ENCODE results near the gene C11orf54. TPM values are rescaled to one million over a fixed set of nuclear protein-coding genes. Genes with fewer than 3 reads are reported as not detected.
"Not testable (repeated sequence)": the region's sequence is repeated elsewhere in the genome, so short reads cannot be mapped to it uniquely, and the experiment has no call there.

The C11orf54 gene
- total RNA-seq, 1 donor, result 17.7 TPM

DNA sequence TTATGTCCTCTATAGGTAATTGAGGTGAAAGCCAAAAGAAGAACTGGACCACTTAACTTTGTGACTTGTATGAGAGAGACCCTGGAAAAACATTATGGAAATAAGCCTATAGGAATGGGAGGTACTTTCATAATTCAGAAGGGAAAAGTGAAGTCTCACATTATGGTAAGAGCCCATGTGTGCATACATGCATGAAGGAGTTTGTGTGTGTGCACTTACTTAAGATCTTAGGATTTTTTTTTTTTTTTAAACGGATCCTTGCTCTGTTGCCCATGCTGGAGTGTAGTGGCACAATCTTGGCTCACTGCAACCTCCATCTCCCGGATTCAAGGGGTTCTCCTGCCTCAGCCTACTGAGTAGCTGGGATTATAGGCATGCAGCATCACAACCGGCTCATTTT is 15.8 kb downstream of the C11orf54 start:
- no peak for DNase-seq (ENCODE audit: insufficient read length, low spot score, missing footprints)
- H4K20me1 ChIP-seq (ENCODE audit: insufficient read depth, low read length), result no peaks in the 10 kb centered on the region
- H3K27me3 ChIP-seq (ENCODE audit: insufficient read depth, low read length), result no peaks in the 10 kb centered on the region
- no peak overlapping the region for H3K4me3 ChIP-seq (ENCODE audit: insufficient read depth, low read length)
- no peak overlapping the region for H3K27ac ChIP-seq (ENCODE audit: low read depth, low read length)
- no peaks in the 10 kb centered on the region for H3K4me1 ChIP-seq (ENCODE audit: insufficient read depth, low read length)
- peaks cover 29% of the 10 kb centered on the region for H3K36me3 ChIP-seq (ENCODE audit: insufficient read depth, low read length)
- no peaks in the 10 kb centered on the region for H3K79me2 ChIP-seq (ENCODE audit: insufficient read depth, low read length)
- H3K4me2 ChIP-seq (ENCODE audit: insufficient read depth, low read length), result no peak overlapping the region
- no peak for TF ChIP-seq CTCF (IDR thresholded peaks at IDR 0.05; ENCODE audit: extremely low read depth, low read depth, low read length)
- H3K9me3 ChIP-seq (ENCODE audit: low read depth, low read length), result no peaks in the 10 kb centered on the region
- no peak overlapping the region for H2AFZ ChIP-seq (ENCODE audit: low read length)

GRCh38 chr11:93757924-93758865 is 16.7 kb downstream of the C11orf54 start:
- Histone ChIP-seq H3K27ac (ENCODE audit: low read depth, low read length) (no peak overlapping the region), H2AFZ (ENCODE audit: low read length) (no peak overlapping the region), H3K9me3 (ENCODE audit: low read depth, low read length) (no peaks in the 10 kb centered on the region), H3K79me2 (ENCODE audit: insufficient read depth, low read length) (no peaks in the 10 kb centered on the region), H3K36me3 (ENCODE audit: insufficient read depth, low read length) (peaks cover 35% of the 10 kb centered on the region), H3K27me3 (ENCODE audit: insufficient read depth, low read length) (no peaks in the 10 kb centered on the region), H3K4me2 (ENCODE audit: insufficient read depth, low read length) (no peak overlapping the region), H3K4me3 (ENCODE audit: insufficient read depth, low read length) (no peak overlapping the region), H3K4me1 (ENCODE audit: insufficient read depth, low read length) (no peaks in the 10 kb centered on the region), H4K20me1 (ENCODE audit: insufficient read depth, low read length) (no peaks in the 10 kb centered on the region)
- no peak for TF ChIP-seq CTCF (IDR thresholded peaks at IDR 0.05; ENCODE audit: extremely low read depth, low read depth, low read length)
- DNase-seq (ENCODE audit: insufficient read length, low spot score, missing footprints), result no peak

DNA sequence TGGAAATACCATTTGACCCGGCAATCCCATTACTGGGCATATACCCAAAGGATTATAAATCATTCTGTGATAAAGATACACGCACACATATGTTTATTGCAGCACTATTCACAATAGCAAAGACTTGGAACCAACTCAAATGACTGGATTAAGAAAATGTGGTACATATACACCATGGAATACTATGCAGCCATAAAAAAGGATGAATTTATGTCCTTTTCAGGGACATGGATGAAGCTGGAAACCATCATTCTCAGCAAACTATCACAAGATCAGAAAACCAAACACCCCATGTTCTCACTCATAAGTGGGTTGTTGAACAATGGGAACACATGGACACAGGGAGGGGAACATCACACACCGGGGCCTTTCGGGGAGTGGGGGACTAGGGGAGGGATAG is 17.7 kb downstream of the C11orf54 start:
- H3K4me1 ChIP-seq (ENCODE audit: insufficient read depth, low read length); H3K27me3 ChIP-seq (ENCODE audit: insufficient read depth, low read length); DNase-seq (ENCODE audit: insufficient read length, low spot score, missing footprints); H2AFZ ChIP-seq (ENCODE audit: low read length); H3K9me3 ChIP-seq (ENCODE audit: low read depth, low read length); H3K27ac ChIP-seq (ENCODE audit: low read depth, low read length); H3K4me2 ChIP-seq (ENCODE audit: insufficient read depth, low read length); H4K20me1 ChIP-seq (ENCODE audit: insufficient read depth, low read length); H3K4me3 ChIP-seq (ENCODE audit: insufficient read depth, low read length); H3K79me2 ChIP-seq (ENCODE audit: insufficient read depth, low read length): not testable (repeated sequence)
- peaks cover 32% of the 10 kb centered on the region for H3K36me3 ChIP-seq (ENCODE audit: insufficient read depth, low read length)

DNA sequence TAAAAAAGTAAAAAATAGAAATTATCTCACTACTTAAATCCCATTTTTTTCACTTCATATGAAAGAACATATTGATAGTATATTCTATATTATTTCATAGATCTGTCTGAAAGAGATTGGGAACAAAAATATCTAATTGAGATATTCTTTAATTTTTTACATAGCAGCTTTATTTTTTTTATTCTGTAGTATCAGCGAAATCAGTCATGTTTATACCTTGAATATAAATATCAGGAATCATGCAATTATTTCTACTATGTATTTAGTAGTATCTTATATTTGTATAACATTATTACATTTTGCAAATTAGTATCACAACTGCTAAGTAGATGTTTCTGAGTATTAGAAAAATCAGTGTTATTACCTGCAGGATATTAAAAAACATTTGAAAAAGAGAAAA is 20.4 kb downstream of the C11orf54 start:
- Histone ChIP-seq H3K36me3 (ENCODE audit: insufficient read depth, low read length) (peaks cover 25% of the 10 kb centered on the region), H3K79me2 (ENCODE audit: insufficient read depth, low read length) (no peaks in the 10 kb centered on the region), H3K4me3 (ENCODE audit: insufficient read depth, low read length) (no peak overlapping the region), H3K9me3 (ENCODE audit: low read depth, low read length) (no peaks in the 10 kb centered on the region), H3K4me1 (ENCODE audit: insufficient read depth, low read length) (no peaks in the 10 kb centered on the region), H2AFZ (ENCODE audit: low read length) (no peak overlapping the region), H3K27ac (ENCODE audit: low read depth, low read length) (no peak overlapping the region), H4K20me1 (ENCODE audit: insufficient read depth, low read length) (no peaks in the 10 kb centered on the region), H3K27me3 (ENCODE audit: insufficient read depth, low read length) (no peaks in the 10 kb centered on the region), H3K4me2 (ENCODE audit: insufficient read depth, low read length) (no peak overlapping the region)
- no peak for DNase-seq (ENCODE audit: insufficient read length, low spot score, missing footprints)
- TF ChIP-seq CTCF (IDR thresholded peaks at IDR 0.05; ENCODE audit: extremely low read depth, low read depth, low read length), result no peak
